ENCODE results near the gene STAT5B. TPM values are rescaled to one million over a fixed set of nuclear protein-coding genes. Genes with fewer than 3 reads are reported as not detected.
"Not testable (repeated sequence)": the region's sequence is repeated elsewhere in the genome, so short reads cannot be mapped to it uniquely, and the experiment has no call there.

The STAT5B gene
- total RNA-seq, 1 donor from 2014 or later, result 52.3 TPM

DNA sequence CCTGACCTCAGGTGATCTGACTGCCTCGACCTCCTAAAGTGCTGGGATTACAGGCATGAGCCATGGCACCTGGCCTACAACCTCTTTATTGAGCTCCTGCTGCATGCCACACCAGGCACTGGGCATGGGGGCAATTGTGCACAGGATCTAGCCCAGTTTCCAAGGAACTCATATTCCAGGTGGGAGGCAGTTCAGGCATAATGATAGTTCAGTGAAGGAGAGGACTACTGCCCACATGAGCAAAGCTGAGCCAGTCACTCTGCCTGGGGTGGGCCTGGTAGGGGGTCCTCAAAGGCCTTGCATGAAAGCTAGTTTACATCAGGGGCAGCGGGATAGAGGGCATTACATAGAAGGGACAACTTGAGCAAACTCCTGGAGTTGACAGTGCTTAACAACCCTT lies 88.4 kb downstream of the STAT5B start:
- TF ChIP-seq, protein P1, sequence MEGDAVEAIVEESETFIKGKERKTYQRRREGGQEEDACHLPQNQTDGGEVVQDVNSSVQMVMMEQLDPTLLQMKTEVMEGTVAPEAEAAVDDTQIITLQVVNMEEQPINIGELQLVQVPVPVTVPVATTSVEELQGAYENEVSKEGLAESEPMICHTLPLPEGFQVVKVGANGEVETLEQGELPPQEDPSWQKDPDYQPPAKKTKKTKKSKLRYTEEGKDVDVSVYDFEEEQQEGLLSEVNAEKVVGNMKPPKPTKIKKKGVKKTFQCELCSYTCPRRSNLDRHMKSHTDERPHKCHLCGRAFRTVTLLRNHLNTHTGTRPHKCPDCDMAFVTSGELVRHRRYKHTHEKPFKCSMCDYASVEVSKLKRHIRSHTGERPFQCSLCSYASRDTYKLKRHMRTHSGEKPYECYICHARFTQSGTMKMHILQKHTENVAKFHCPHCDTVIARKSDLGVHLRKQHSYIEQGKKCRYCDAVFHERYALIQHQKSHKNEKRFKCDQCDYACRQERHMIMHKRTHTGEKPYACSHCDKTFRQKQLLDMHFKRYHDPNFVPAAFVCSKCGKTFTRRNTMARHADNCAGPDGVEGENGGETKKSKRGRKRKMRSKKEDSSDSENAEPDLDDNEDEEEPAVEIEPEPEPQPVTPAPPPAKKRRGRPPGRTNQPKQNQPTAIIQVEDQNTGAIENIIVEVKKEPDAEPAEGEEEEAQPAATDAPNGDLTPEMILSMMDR (IDR thresholded peaks at IDR 0.05; ENCODE audit: unreplicated experiment), result no peak
- no peak overlapping the region for H3K27ac Mint-ChIP-seq
- H3K36me3 Mint-ChIP-seq, result no peaks in the 10 kb centered on the region
- no peak overlapping the region for H3K4me3 Mint-ChIP-seq
- no peak for DNase-seq (ENCODE audit: low spot score in 2 of 2, unreplicated experiment in 2 of 2)
- H3K9me3 Mint-ChIP-seq, result no peaks in the 10 kb centered on the region
- peaks cover 6% of the 10 kb centered on the region for H3K4me1 Mint-ChIP-seq
- H3K27me3 Mint-ChIP-seq (ENCODE audit: low read depth), result peaks cover 39% of the 10 kb centered on the region

DNA sequence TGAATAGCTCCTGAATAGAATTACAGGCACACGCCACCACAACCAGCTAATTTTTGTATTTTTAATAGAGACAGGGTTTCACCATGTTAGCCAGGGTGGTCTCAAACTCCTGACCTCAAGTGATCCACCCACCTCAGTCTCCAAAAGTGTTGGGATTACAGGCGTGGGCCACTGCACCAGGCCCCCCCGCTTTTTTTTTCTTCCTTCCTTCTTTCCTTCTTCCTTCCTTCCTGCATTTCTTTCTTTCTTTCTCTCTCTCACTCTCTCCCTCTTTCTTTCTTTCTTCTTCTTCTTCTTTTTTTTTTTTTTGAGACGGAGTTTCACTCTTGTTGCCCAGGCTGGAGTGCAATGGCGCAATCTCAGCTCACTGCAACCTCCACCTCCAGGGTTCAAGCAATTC lies 90.0 kb downstream of the STAT5B start:
- H3K36me3 Mint-ChIP-seq; DNase-seq (ENCODE audit: low spot score in 2 of 2, unreplicated experiment in 2 of 2); H3K9me3 Mint-ChIP-seq; H3K4me3 Mint-ChIP-seq; H3K4me1 Mint-ChIP-seq; H3K27ac Mint-ChIP-seq: not testable (repeated sequence)
- peaks cover 55% of the 10 kb centered on the region for H3K27me3 Mint-ChIP-seq (ENCODE audit: low read depth)

DNA sequence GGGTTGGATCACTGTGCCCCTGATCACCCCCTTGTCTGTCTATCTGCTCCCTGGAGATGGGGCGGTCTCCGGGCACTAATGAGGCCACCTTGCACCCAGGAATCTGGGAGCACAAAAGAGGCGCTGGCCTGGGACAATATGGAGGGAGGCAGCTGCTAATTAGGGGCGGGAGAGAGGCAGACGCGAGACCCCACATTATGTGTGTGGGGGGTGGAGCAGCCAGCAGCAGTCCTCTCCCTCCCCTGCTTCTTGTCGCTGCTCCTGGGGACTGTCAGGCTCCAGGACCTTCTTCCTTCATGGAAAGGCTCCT lies 90.6 kb downstream of the STAT5B start:
- Mint-ChIP-seq H3K27ac (no peak overlapping the region), H3K9me3 (no peaks in the 10 kb centered on the region), H3K4me1 (peaks cover 6% of the 10 kb centered on the region), H3K36me3 (no peaks in the 10 kb centered on the region), H3K4me3 (no peak overlapping the region), H3K27me3 (ENCODE audit: low read depth) (peaks cover 60% of the 10 kb centered on the region)
- TF ChIP-seq, protein P1 (IDR thresholded peaks at IDR 0.05; ENCODE audit: unreplicated experiment), result no peak
- no peak for DNase-seq (ENCODE audit: low spot score in 2 of 2, unreplicated experiment in 2 of 2)

DNA sequence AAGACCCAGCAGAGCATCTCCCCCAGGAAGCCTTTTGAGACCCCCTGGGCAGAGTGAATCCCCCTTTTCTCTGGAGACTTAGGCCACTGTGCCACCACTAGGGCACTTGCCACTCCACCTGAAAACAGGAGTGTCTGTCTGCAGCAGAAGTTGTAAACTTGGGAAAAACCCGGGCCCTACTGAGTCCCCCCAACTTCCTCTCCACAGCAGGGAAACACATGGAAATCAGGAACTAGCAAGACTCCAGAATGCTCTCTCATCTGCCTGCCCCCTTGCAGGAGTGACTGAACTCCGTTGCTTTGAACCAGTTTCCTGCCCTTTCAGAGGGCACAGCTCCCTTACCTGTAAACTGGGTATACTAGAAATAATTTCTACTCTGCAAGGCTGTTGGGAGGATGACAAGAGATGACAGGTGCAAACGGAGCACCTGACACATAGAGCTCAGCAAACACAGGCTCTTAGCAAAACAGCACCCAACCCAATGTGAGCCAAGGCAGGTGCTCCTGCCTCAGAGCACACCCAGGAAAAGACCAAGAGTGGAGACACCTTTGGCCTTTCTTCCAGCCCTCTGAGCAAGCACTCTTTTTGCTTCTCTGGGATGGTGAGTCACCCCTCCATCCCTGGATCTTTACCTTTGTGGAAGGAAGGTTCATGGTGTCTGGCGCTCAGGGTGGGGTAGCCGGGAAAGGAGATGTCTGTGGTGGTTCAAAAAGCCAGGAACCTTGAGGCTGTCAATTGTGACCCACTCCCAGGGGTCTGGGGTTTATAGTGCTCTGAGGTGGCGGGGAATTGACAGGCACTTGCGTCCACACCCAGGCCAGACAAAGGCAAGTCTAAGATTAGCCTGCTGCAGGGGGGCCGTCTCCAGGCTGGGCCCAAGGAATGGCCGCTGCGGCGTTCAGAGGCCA lies 91.2 kb downstream of the STAT5B start, which contains the start of gene HCRT:
Gene HCRT, minus strand, starts transcription at position 740 of the 908 bp plus-strand sequence. Its CDS starts 87 bp downstream, at position 653.
- Mint-ChIP-seq H3K9me3 (no peaks in the 10 kb centered on the region), H3K27ac (no peak within 1 kb of the TSS), H3K4me1 (peaks cover 9% of the 10 kb centered on the region), H3K27me3 (ENCODE audit: low read depth) (peaks cover 66% of the 10 kb centered on the region), H3K4me3 (peak within 1 kb of the TSS; percentile 48), H3K36me3 (no peaks in the 10 kb centered on the region)
- TF ChIP-seq, protein P1 (IDR thresholded peaks at IDR 0.05; ENCODE audit: unreplicated experiment), result no peak
- DNase-seq (ENCODE audit: low spot score in 2 of 2, unreplicated experiment in 2 of 2), result no peak

DNA sequence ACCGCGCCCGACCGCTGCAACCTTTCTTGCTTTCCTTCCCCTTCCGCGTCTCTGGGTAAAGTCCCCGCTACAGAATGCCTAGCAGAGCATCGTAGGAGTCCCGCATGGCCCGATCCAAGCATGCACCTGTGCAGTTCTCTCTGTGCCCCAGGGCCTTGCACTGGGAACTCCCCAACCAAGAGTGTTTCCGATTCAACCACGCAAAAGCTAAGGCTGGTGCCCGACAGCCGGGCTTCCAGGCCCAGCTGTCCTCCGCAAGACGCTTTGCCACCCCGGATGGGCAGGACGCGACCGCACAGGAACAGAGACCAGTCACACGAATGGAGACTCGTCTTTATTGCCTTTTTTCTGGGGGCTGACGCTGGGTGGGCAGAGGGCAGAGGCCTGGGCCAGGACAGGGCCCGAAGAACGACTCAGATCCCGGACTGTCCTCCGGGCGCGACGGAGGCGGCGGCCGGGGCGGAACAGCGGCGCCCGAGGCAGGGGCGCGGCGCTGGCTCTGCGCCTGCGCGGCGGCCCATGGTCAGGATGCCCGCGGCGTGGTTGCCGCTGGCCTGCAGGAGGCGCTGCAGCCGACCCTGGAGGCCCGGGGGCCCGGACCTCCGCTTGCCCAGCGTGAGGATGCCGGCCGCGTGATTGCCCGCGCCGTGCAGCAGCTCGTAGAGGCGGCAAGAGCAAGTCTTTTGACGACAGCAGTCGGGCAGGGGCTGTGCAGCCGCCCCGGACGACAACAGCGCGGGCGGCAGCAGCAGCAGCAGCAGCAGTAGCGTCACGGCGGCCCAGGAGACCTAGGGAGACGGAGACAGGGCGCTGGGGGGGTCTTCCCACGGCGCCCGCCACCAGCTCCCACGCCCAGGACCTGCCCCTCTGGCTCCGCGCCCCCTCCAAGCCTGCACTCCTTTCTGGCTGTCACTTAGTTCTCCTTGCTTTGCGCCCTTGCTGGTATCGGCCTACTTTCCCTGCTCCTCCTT lies 92.2 kb downstream of the STAT5B start:
- Mint-ChIP-seq H3K27ac (no peak overlapping the region), H3K4me3 (peak overlapping the region; percentile 58), H3K9me3 (no peaks in the 10 kb centered on the region), H3K36me3 (no peaks in the 10 kb centered on the region), H3K27me3 (ENCODE audit: low read depth) (peaks cover 75% of the 10 kb centered on the region), H3K4me1 (peaks cover 9% of the 10 kb centered on the region)
- DNase-seq (ENCODE audit: low spot score in 2 of 2, unreplicated experiment in 2 of 2), result peak in 1 of 2 experiments; percentile 76
- TF ChIP-seq, protein P1 (IDR thresholded peaks at IDR 0.05; ENCODE audit: unreplicated experiment), result peak; percentile 62
